ENCODE data around the gene FNDC8.

DNA sequence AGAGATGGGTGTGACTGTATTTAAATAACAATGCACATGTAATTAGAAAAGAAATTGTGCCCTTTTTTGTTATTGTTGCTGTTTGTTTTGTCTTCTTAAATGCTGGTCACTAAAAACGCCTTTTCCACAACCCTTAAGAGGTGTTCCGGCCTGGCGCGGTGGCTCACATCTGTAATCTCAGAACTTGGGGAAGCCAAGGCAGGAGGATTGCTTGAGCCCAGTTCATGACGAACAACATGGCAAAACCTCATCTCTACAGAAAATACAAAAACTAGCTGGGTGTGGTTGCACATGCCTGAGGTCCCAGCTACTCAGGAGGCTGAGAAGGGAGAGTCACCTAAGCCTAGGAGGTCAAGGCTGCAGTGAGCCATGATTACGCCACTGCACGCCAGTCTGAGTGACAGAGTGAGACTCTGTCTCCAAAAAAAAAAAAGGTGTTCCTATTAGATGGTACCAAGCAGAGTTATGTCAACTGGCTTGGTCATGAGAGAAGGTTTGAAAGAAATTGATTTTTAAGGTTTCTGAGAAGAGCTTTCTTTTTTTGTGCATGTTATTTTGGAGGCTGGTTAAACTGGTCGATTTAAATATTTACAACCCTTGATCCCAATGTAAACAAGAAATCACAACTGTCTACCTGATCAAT, 34.4 kb upstream of the FNDC8 start:
- TF ChIP-seq POLR2A (IDR thresholded peaks at IDR 0.05; ENCODE audit: low read depth, low read length), result no peak
- no peak for TF ChIP-seq MAZ (IDR thresholded peaks at IDR 0.05; ENCODE audit: borderline replicate concordance, low read depth, low read length)
- no peak for TF ChIP-seq BHLHE40 (IDR thresholded peaks at IDR 0.05; ENCODE audit: low read depth, low read length)
- no peak for TF ChIP-seq RAD21 (IDR thresholded peaks at IDR 0.05; ENCODE audit: low read length)
- no peak for TF ChIP-seq CTCF (conservative IDR thresholded peaks at IDR 0.05; ENCODE audit: low read depth, low read length)
- no peak for TF ChIP-seq USF2 (IDR thresholded peaks at IDR 0.05; ENCODE audit: low read depth, low read length)
- TF ChIP-seq RCOR1 (IDR thresholded peaks at IDR 0.05; ENCODE audit: insufficient replicate concordance, low read length), result no peak
- no peak for TF ChIP-seq RFX5 (IDR thresholded peaks at IDR 0.05; ENCODE audit: low read depth, low read length)
